Kidney (tissue), 14 donors: Measurements from ENCODE around the gene NPC2. TPM values are rescaled to one million over a fixed set of nuclear protein-coding genes. Genes with fewer than 3 reads are reported as not detected.

Source experiments
- DNase-seq, 5 donors: peaks; one replicate each; pipeline ENCODE4 v3.0.0-alpha.2; 2013 to 2020
- FAIRE-seq: peaks from 2 replicates; lab custom pipeline; 2012; peaks lifted over from hg19 to GRCh38; lab: Jason Lieb, UNC
- H3K27ac ChIP-seq, 2 donors: one replicate each; pipeline ENCODE4 v1.7.0; 2013; ENCODE audit warnings: low read depth in 2 of 2, low read length in 2 of 2, inconsistent platforms in 1 of 2
- H3K27me3 ChIP-seq: one replicate; pipeline ENCODE4 v1.7.1; 2013; ENCODE audit warnings: low read length, inconsistent platforms; ENCODE audit not compliant: control insufficient read depth, insufficient read depth
- H3K36me3 ChIP-seq, 3 donors: one replicate each; pipeline versions ENCODE4 v1.7.0 to v1.7.1; 2013; ENCODE audit warnings: low read length in 3 of 3, control low read depth in 1 of 3, inconsistent platforms in 1 of 3; ENCODE audit not compliant: insufficient read depth in 3 of 3, control insufficient read depth in 2 of 3
- H3K4me1 ChIP-seq, 3 donors: one replicate each; pipeline versions ENCODE4 v1.7.0 to v1.7.1; 2013; ENCODE audit warnings: low read length in 3 of 3, inconsistent platforms in 1 of 3, low read depth in 1 of 3; ENCODE audit not compliant: control insufficient read depth in 2 of 3, insufficient read depth in 2 of 3
- H3K4me3 ChIP-seq, 3 donors: one replicate each; pipeline versions ENCODE4 v1.7.0 to v1.8.1; 2013; ENCODE audit warnings: low read length in 3 of 3, control low read depth in 1 of 3, inconsistent platforms in 1 of 3
- H3K9ac ChIP-seq, 3 donors: one replicate each; pipeline versions ENCODE4 v1.7.0 to v1.7.1; 2013; ENCODE audit warnings: low read length in 3 of 3, control low read depth in 1 of 3, inconsistent platforms in 1 of 3
- H3K9me3 ChIP-seq, 3 donors: one replicate each; pipeline versions ENCODE4 v1.7.0 to v1.7.1; 2013; ENCODE audit warnings: low read length in 3 of 3, control low read depth in 1 of 3, inconsistent platforms in 1 of 3; ENCODE audit not compliant: control insufficient read depth in 2 of 3, insufficient read depth in 1 of 3
- CTCF ChIP-seq: IDR thresholded peaks from 3 replicates; pipeline ENCODE4 v1.5.1; 2012; ENCODE audit warnings: mild to moderate bottlenecking, moderate library complexity, borderline replicate concordance; ENCODE audit not compliant: insufficient read depth; ENCODE audit errors: extremely low read depth
- intact Hi-C: fragments of 100-400 bp; cut with DNase I; formaldehyde crosslinking; loops from one replicate; pipeline ENCODE4 v1.11.1; 2022
- polyA plus RNA-seq: library from polyadenylated mRNA; stranded (reverse); fragments of 350-450 nt; fragmentation: Illumina TruSeq; extraction: RNeasy Lipid Tissue Mini Kit (QIAGEN cat#74804); gene quantifications from one replicate; pipeline ENCODE4 v1.2.3, GENCODE V29; 2014; ENCODE audit warnings: low read depth, low replicate concordance; ENCODE audit not compliant: insufficient read depth
- total RNA-seq: library from RNA; stranded (reverse); fragmentation: NEBNext Ultra II Directional; extraction: Animal tissue kit (Norgen Biotek cat#: 25700); gene quantifications from one replicate; pipeline ENCODE4 v1.2.1, GENCODE V29; 2021
- donor health status: control.
- donor health status: control.
- donor health status: control.
- donor health status: control.
- donor health status: control.
- donor health status: DM: yes; HTN: yes; CAD: no.
- donor health status: Normal renal cell carcinoma (clear cell type).

Gene NPC2
- total and polyA plus RNA-seq, 2 donors from 2014 or later, result 217 to 435 TPM

- no peak for TF ChIP-seq CTCF
- FAIRE-seq (no peak), DNase-seq (peak in 1 of 5 donors; percentile 53)
- intact Hi-C loops, result no loop called here
- H3K27me3 ChIP-seq, result no peaks in the 10 kb centered on the region
- no peaks in the 10 kb centered on the region for H3K9me3 ChIP-seq
- H3K4me3 ChIP-seq, result no peak overlapping the region
- no peaks in the 10 kb centered on the region for H3K4me1 ChIP-seq
- H3K27ac ChIP-seq, result no peak overlapping the region
- H3K36me3 ChIP-seq, result peaks cover 0 to 4% (median 0%) of the 10 kb centered on the region in 3 donors
- no peak overlapping the region for H3K9ac ChIP-seq
Observed at GRCh38 chr14:74516451-74517160, 23.5 kb upstream of the NPC2 start.

- no peak overlapping the region for H3K4me3 ChIP-seq
- no peak for TF ChIP-seq CTCF
- H3K9me3 ChIP-seq, result no peaks in the 10 kb centered on the region
- H3K27ac ChIP-seq, result no peak overlapping the region
- H3K9ac ChIP-seq, result no peak overlapping the region
- no peak for FAIRE-seq
- intact Hi-C loops, result no loop called here
- peak in 1 of 5 donors; percentile 19 for DNase-seq
- no peaks in the 10 kb centered on the region for H3K27me3 ChIP-seq
- H3K4me1 ChIP-seq, result no peaks in the 10 kb centered on the region
- H3K36me3 ChIP-seq, result peaks cover 0 to under 1% (median 0%) of the 10 kb centered on the region in 3 donors
Observed at GRCh38 chr14:74515891-74516412, 22.8 kb upstream of the NPC2 start.

GRCh38 chr14:74514471-74514941, 21.4 kb upstream of the NPC2 start:
- DNase-seq, result peak in 3 of 5 donors; percentile 30 to 64 (median 40)
- no peak for FAIRE-seq
- TF ChIP-seq CTCF, result no peak
- no peak overlapping the region for H3K4me3 ChIP-seq
- no peaks in the 10 kb centered on the region for H3K36me3 ChIP-seq
- no peak overlapping the region for H3K9ac ChIP-seq
- intact Hi-C loops, result no loop called here
- no peaks in the 10 kb centered on the region for H3K4me1 ChIP-seq
- H3K27ac ChIP-seq, result no peak overlapping the region
- no peaks in the 10 kb centered on the region for H3K9me3 ChIP-seq
- no peaks in the 10 kb centered on the region for H3K27me3 ChIP-seq
